ENCODE measurements around the gene MFSD2A.
"Not testable (repeated sequence)": the region's sequence is repeated elsewhere in the genome, so short reads cannot be mapped to it uniquely, and the experiment has no call there.

MFSD2A gene

GRCh38 chr1:40007481-40008034, 52.6 kb downstream of the MFSD2A start:
- DNase-seq, result not testable (repeated sequence)

GRCh38 chr1:40011198-40011597, 56.3 kb downstream of the MFSD2A start:
- DNase-seq, result no peak

GRCh38 chr1:40014253-40014706, 59.3 kb downstream of the MFSD2A start:
- peak; percentile 74 for DNase-seq

GRCh38 chr1:40014812-40015594, 60.1 kb downstream of the MFSD2A start:
- peak; percentile 33 for DNase-seq

GRCh38 chr1:40017951-40018575, 63.1 kb downstream of the MFSD2A start:
- no peak for DNase-seq

All from CD4-positive, alpha-beta T cell treated with Interleukin-4 for 4 hours (primary cell).